GM19468 (cell line): ENCODE results near the gene SCARB1.

ENCODE experiments used
- ATAC-seq: cut with Tn5 transposase; IDR thresholded peaks from one replicate; pipeline ENCODE4 v1.9.1; 2021; ENCODE audit warnings: mild to moderate bottlenecking, moderate library complexity, moderate number of reproducible peaks; ENCODE audit not compliant: unreplicated experiment; ENCODE audit errors: extremely low read depth

The SCARB1 gene

DNA sequence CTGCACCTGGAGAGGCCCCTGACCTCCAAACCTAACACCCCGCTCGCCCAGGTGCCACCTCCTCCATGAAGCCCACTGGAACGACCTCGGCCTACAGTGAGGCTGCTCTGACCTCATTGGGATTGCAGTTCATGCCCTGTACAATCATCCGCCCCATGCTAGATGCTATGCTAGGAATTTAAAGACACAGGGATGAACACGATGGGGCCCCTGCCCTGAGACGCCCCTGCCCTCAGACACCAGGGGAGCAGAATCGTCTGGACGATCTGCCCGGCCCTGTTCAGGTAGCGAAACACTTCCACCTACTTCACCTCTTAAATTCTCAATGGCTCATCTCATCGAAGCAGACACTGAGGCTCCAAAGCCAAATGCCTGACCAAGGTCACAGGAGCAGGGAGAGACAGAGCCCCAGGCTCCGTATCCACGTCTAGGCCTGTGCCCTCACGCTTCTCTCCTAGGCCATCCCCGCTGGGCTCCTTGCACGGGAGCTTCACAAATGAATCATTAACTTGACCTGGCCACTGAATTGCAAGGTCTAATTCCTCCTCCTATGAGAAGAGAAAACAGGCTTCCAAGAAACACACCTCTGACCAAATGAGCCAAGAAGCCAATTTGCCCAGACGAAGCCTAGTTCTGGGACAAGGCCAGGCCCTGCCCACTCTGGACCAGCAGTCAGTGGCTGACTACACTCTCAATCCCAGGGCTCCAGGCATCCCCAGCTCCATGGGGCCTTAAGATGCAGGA is 35.2 kb downstream of the SCARB1 start:
- ATAC-seq: no peak

DNA sequence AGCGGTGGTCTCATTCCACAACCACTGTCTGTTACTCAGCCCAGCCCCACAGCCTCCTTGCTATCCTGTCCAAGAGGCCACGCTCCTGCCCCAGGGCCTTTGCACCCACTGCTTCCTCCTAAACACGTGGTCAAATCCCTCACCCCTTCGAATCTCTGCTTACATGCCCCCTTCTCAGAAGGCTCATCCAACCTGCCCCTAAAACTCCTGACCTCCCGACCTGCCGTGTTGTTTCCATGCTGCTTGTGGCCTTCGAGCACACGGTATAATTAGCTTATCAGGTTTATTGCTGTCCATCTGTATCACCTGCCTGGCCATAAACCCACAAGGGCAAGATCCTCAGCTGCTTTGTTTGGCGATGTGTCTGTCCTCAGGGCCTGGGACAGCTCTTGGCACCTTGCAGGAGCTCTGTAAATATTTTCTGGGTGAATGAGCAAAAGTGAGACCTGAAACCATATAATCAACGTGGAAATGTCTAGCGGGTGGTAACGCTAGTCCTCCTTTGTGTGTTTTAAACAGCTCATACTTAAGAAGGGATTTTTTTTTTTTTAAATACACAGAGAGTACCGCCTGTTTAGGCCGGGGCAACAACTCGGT is 36.0 kb downstream of the SCARB1 start:
- no peak for ATAC-seq

DNA sequence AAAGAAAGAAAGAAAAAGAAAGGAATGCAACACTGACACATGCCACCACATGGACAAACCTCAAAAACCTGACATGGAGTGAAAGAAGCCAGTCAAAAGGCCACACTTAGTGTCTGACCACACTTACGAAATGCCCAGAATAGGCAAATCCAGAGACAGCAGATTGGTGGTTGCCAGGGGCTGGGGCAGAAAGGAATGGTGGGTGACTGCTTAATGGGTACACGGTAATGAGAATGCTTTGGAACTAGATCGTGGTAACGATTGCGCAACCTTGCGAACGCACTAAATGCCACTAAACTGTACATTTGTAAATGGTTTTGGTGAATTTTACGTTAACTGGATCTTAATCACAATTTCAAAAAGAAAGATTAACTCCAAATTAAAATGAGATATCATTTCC is 39.5 kb downstream of the SCARB1 start:
- ATAC-seq: no peak

DNA sequence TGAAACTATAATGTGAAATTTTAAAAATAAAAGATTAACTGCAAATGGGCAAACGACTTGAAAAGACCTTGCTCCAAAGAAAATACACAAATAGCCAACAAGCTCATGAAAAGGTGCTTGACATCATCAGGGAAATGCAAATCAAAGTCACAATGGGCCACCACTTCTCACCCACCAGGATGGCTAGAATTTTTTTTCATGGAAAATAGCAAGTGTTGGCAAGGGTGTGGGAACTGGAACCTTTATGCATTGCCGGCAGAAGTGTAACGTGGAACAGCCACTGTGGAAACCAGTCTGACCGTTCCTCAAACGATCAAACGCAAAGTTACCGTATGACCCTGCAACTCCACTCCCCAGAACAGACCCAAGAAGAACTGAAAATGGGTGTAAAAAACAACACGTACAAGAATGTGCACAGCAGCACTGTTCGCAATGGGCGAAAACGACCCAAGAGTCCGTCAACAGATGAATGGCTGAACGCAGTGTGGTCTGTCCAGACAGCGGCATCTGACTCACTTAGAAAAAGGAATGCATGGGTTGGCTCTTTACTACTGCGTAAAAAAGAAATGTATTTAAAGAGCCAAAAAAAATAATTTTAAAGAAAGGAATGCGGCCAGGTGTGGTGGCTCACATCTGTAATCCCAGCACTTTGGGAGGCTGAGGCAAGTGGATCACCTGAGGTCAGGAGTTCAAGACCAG is 40.2 kb downstream of the SCARB1 start:
- no peak for ATAC-seq

DNA sequence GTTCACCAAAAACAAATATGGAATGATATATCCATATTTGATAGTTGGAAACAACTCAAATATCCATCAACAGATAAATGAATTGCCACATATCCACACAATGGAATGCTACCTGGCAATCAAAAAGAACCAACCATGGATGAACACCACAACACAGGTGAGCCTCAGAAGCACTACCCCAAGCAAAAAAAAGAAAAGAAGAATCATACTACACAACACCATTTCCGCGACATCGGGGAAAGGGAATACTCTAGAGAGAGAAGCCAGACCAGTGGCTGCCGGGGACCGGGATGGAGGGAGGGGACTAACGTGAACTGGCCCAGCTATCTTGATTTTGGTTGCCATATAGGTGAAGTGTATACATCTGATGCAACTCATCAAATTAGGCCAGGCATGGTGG is 41.4 kb downstream of the SCARB1 start:
- ATAC-seq: no peak

DNA sequence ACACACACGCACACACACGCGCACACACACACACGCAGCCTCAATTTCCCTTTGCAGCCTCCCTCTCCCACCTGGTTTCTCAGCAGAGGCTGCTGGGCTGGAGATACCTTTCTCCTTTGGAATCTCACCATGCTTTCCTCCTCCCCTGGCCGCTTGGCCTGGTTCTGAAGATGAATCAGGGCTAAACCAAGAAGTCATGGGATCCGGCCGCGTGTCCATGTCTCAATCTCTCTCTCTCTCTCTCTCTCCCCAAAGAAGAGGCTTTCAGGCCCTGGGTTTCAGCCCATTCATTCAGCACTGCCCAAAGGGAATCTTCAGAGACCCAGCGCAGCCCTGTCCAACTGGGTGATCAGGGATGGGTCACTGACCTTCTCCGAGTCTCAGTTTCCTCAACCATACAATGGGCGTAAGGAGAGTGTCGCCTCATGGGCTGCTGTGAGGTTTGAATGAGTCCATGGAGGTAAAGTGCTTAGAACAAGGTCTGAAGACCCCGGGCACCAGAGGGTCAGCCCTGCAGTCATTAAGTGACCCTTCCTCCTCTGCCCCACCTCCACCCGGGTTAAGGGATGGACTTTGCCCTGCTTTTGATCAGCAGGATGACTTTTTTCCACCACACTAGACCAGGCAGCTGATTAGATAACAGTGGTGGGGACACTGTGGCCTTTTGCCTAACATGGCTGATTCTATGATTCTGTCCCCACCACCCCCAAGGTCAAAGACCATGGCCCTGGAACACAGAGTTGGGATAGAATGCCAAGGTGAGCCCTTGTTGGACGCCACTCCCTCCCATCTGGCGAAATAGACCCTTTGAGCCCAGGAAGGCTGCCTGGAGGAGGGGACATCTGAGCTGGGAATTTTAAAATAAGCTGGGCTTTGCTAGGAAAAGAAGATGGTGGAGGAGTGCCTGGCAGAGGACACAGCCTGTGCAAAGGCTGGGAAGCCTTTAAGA is 42.1 kb downstream of the SCARB1 start:
- no peak for ATAC-seq

DNA sequence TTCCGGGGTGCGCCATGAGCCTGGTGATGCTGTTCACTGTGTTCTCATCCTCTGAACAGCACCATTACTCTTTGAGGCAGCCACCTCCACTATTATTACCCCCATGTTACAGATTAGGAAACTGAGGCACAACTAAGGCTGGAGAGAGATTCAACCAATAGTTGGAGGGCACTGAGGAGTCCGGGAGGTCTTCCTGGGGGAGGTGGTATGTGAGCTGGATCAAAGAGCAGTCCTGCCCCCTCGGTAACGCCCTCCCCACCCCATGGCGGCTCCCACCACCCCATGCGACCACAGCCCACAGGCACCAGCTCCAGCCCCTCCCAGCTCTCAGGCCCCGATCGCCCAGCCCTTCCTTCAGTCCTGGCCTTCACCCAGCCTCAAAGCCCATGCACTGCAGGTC is 43.5 kb downstream of the SCARB1 start:
- no peak for ATAC-seq

DNA sequence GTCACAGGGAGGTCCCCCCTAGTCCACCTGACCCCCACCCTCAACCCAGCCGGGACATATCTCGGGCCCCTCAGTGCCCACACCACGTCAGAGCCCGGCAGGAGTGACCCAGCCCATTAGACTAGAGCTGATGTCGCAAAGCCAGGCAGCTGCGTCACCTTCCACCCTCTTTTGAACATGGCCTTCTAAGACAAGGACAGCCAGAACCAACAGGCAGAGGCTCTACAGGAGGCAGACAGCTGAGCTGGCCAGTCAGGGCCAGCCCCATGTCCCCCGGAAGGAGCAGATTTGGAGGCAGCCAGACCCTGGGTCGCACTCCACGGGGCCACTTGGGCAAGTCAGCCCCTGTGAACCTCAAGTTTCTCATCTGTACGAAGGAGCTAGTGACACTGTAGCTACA is 44.1 kb downstream of the SCARB1 start:
- no peak for ATAC-seq

DNA sequence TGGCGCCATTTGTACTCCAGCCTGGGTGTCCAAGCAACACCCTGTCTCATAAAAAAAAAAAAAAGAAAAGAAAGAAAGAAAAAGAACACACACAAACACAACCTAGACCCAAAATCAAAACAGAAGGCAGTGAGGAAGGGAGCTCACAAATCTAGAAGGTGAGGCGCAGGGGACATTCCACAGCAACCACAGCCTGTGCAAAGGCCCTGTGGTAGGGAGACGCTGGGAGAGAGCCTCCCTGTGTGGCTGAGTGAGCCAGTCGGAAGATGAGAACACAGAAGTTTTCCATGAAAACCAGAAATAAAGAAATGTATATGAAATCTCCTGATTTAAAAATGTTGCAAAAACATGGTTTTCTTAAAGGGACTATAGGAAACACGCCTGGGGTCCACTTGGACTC is 44.6 kb downstream of the SCARB1 start:
- ATAC-seq: no peak

DNA sequence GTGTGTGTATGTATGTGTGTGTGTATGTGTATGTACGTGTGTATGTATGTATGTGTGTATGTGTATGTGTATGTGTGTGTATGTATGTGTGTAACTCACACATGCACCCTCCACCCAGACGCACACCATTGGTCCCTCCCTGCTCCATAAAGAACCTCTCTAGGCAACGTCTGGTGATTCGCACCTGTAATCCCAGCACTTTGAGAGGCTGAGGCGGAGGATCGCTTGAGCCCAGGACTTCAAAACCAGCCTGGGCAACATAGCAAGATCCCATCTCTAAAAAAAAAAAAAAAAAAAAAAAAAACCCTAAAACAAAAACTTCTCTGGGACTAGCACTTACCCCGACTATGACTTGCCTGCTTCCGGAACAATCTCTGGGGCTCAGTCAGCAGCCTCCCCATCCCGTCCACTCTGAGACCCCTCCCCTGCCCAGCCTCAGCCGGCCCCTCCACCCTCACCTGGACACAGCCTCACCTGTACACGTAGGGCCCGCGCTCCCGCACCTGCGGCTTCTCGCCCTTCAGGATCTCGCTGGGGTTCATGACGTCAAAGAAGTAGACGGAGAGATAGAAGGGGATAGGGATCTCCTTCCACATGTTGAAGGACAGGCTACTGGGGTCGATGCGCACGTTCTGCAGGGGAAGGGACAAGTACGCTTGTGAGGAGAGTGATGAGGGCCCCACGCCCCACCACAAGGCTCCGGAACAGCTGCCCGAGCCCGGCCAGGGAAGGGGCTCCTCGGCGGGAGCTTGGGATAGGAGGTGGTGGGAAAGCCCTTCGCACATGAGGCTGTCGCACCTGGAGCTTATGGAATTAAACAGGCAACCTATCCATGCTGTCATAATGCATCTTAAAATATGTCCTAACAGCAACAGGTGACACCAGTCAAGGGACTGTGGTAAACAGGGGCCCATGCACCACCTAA is 46.3 kb downstream of the SCARB1 start:
- no peak for ATAC-seq

DNA sequence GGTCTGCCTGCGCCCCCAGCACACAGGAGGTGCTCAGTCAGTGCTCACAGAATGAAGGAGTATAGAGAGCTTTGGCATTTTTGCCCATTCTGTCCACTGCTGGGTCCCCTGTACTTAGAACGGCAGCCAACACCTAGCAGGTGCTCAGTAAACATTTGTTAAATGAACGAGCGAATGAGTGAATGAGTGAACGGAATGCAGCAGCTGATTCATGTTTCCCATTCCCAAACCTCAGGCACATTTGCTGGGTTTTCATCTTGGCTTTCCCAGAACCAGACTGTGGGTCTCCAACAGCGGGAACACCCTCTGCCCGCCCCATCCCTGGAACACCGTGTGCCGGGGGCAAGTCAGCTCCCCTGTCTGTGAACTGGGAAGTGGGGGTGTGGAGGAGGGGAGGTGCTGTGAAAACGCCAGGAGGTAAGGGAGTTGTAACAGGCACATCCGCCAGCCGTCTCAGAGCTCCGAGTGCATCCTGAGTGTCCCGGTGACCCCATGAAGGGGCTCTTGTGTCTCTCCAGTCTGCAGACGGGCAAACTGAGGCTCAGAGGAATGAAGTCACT is 47.3 kb downstream of the SCARB1 start:
- ATAC-seq: no peak

DNA sequence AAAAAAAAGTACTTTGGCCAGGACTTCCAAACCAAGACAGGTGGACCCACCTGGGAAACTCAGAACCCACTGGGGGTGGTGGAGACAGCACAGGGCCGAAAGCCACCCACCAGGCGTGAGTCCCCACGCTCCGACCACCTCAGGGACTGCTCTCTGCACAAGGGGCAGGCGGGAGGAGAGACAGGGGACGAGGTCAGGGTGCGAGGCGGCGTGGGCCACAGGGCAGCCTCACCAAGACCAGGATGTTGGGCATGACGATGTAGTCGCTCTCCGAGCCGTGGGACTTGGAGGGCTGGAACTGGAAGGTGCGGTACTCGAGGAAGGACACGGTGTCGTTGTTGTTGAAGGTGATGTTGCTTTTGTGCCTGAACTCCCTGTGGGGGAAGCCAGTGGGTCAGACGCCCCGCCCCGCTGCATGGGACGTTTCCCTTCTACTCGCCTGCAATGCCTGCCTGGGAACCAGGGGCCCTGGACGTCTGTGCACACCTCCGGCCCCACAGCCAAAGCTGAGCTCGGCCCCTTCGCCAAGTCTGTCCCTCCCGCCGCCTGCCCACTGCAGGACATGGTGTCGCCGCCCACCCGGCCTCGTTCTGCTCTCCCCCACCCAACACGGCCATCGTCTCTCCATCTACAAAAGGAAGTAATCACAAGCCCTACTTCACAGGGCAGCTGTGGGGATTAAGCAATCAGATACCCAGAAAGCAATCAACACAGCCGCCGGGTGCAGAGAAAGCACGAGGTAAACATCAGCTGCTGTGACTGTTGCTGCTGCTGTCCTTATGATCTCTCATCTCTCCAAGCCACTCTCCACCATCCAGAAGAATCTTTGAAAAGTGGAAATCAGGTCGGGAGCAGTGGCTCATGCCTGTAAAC is 48.7 kb downstream of the SCARB1 start:
- ATAC-seq: no peak

DNA sequence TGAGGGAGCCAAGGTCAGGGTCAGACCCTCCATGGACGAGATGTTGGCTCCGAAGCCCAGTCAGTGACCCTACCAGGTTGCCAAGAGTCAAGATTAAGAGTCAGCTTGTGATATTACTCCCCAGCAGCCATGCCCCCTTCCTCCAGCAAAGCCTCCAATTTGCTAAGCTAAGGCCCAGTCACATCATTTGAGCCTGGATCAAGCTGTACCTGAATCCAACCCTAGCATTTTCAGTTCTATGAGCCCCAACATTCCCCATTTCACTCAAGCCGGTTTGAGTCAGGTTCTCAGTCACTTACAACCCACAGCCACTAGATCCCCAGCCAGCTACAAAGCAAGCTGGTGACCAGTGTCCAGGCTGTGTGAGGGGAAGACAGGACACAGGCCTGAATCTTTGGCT is 49.9 kb downstream of the SCARB1 start:
- no peak for ATAC-seq

DNA sequence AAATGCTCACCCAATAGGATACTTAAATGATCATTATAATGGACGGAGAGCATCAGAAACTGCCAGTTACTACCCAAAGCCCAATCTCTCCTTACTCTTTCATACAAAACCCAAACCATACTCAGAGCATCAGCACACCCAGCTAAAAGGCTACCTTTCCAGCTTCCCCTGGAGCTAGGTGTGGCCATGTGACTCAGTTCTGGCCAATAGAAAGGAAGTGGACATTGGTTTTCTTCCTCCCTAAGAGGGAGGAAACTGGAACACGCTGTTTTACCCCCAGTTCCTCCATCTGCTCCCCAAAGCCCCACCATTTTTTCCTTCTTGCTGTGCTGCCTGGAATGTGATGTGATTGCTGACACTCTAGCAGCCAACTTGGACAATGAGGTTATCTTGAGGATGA is 50.7 kb downstream of the SCARB1 start:
- ATAC-seq: no peak

DNA sequence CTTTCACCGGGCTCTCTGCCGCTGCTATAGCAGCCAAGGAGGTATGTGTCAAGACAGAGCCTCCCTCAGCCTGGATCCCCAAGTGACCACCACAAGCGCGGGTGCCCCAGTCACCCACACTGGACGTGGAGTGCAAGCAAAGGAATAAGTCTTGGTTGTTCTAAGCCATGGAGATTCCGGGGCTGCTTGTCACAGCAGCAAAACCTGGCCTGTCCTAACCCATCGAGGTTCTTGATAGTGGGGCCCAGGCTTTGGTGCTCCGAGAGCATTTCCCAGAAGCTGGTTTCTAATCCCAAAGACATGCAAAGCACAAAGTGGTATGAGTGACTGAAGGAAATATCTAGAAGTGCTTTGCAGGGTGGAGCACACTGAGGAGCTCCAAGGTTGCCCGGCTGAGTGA is 51.3 kb downstream of the SCARB1 start:
- ATAC-seq: no peak

DNA sequence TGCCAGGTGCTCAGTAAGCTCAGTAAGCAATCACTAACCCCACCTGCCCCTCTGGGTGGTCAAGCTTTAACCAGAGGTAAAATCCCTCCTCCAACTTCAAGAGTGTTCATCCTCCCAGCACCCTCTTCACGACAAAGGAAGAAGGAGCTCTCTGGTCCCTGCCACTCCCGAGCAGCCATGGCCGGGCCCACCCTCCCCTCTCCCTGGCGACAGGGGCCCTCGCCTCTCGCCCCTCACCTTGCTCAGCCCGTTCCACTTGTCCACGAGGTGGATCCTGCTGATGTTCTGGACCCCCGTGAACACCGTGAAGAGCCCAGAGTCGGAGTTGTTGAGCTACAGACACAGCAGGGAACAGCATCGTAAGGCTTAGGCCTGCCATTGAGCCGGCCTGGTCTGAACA is 52.0 kb downstream of the SCARB1 start:
- no peak for ATAC-seq

DNA sequence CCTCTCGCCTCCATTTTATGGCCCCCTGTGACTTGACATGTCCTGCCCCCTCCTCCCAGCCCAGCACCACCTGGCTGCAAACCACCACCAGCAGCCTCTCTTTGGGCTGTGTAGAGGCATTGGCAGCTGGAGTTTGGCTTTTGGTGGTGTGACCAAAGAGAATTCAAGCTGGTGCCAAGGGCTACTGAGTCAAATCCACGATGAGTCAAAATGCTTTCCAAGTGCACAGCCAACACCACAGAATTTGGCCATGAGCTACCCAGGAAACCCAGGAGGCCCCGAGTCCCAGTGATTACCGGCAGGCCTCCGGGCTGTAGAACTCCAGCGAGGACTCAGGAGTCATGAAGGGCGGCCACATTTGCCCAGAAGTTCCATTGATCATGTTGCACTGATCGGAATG is 53.8 kb downstream of the SCARB1 start:
- no peak for ATAC-seq

DNA sequence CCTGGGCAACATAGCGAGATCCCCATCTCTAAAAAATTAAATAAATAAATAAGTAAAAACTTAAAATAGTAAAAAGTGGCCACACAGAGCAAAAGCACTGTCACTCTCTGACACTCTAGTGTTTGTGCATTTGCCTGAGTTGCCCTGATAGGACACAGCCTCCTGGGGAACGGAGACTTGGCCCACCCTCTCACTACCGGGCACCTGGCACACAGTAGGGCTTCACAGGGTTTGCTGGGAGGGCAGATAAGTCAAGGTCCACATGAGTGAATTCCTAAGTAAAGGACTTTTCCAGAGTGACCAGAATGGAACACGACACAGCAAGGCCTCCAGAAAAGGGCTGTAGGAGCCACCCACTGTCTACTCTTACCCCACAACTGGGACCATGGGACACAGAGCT is 54.3 kb downstream of the SCARB1 start:
- no peak for ATAC-seq
